LNCaP clone FGC (cell line): ENCODE results near the gene ST3GAL6.

Experiments
- DNase-seq: peaks from one replicate; pipeline ENCODE4 v3.0.0-alpha.2; 2011; ENCODE audit warnings: low read depth
- H3K4me3 ChIP-seq: 2 replicates; pipeline ENCODE4 v1.5.1; 2011; ENCODE audit warnings: mild to moderate bottlenecking, low read depth, low read length, control low read depth
- CTCF ChIP-seq: IDR thresholded peaks from 2 replicates; pipeline ENCODE4 v1.5.1; 2012; ENCODE audit warnings: mild to moderate bottlenecking; ENCODE audit not compliant: control insufficient read depth, insufficient read depth; ENCODE audit errors: extremely low read depth

ST3GAL6 gene

GRCh38 chr3:98726084-98726483, 37.1 kb upstream of the ST3GAL6 start:
- no peak for DNase-seq
- H3K4me3 ChIP-seq, result no peak overlapping the region
- TF ChIP-seq CTCF, result no peak

DNA sequence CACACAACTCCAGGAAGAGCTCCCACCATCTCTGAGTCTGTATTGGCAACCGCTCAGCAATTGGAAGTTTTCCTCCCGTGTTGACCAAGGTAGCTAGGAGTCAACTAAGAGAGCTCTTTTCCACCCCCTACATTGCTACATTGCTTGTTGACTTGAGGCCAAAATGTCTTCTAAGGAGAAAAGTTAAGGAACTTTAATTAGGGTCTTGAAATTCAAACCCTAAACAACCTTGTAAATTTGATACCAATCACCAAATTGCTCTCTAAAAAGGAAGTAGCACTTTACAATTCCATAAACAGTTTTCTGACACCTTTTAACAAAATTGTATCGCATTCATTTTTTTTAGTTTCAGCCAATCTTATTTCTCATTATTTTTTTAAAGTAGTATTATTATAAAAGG, 35.5 kb upstream of the ST3GAL6 start:
- no peak for DNase-seq
- no peak for TF ChIP-seq CTCF
- no peak overlapping the region for H3K4me3 ChIP-seq

GRCh38 chr3:98728672-98729071, 34.5 kb upstream of the ST3GAL6 start:
- TF ChIP-seq CTCF, result no peak
- no peak overlapping the region for H3K4me3 ChIP-seq
- no peak for DNase-seq

DNA sequence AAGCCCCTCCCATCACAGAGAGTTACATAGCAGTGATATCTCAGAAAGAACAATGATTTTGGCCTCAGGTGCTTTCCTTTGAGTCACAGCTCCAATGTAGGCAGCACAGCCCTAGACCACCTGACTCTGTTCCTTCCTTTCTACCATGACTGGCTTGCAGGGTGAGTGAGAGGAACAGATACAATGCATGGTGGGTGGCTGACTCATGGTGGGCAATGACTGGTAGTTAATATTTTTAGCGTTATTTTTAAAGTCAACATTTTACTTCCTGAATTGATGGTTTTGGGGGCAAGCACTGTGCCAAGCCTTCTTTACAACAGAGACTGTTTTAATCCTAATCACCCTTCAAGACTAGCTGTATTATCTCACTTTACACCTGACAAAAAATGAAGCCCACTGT, 32.8 kb upstream of the ST3GAL6 start:
- no peak for DNase-seq
- no peak for TF ChIP-seq CTCF
- no peak overlapping the region for H3K4me3 ChIP-seq

DNA sequence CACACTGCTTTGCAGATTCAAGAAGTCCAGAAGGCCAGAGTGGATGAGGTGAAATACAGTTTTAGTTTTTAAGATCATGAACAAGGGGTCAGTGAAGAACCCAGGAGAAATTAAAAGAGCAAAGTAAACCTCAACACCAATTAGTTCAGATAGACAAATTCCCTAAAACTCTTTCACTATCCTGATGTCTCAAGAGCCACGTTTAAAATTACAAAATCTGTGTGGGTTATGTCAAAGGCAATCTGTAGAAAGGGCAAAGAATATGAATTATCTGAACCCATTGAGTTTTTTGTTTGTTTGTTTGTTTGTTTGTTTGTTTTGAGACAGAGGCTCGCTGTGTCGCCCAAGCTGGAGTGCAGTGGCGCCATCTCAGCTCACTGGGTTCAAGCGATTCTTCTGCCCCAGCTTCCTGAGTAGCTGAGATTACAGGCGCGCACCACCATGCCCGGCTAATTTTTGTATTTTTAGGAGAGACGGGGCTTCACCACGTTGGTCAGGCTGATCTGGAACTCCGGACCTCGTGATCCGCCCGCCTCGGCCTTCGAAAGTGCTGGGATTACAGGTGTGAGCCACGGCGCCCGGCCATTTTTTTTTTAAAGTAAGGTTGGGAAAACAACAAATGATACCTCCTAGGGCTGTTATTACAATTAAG, 32.1 kb upstream of the ST3GAL6 start:
- no peak for DNase-seq
- no peak for TF ChIP-seq CTCF
- no peak overlapping the region for H3K4me3 ChIP-seq

DNA sequence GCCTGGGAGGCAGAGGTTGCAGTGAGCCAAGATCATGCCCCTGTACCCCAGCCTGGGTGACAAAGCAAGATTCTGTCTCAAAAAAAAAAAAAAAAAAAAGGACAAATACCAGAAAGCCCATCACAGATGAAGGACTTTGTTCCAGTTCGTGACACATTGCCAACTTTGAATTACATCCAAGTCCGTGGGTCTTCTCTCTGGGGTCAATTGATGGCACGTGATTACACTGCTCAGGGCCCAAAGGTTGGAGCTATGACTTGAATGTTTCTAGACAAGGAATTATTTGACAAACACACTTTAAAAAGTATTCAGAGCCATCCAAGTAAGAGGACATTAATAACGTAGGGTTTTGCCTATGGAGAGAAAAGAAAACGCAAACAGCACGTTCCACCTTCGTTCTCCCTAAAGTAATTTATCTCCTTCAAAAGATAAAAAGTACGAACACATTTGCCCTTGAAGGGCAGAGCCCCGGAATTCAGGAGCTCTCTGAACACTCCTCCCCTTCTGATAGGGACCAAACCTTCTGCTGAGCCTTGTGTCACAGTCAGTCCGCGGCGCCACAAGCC, 31.3 kb upstream of the ST3GAL6 start:
- DNase-seq, result no peak
- H3K4me3 ChIP-seq, result peak overlapping the region; percentile 46
- TF ChIP-seq CTCF, result no peak
